ENCODE data around the gene COA7. TPM values are rescaled to one million over a fixed set of nuclear protein-coding genes. Genes with fewer than 3 reads are reported as not detected.
"Not testable (repeated sequence)": the region's sequence is repeated elsewhere in the genome, so short reads cannot be mapped to it uniquely, and the experiment has no call there.

The COA7 gene
- total RNA-seq, 1 experiment from 2014 or later: 13.0 TPM

DNA sequence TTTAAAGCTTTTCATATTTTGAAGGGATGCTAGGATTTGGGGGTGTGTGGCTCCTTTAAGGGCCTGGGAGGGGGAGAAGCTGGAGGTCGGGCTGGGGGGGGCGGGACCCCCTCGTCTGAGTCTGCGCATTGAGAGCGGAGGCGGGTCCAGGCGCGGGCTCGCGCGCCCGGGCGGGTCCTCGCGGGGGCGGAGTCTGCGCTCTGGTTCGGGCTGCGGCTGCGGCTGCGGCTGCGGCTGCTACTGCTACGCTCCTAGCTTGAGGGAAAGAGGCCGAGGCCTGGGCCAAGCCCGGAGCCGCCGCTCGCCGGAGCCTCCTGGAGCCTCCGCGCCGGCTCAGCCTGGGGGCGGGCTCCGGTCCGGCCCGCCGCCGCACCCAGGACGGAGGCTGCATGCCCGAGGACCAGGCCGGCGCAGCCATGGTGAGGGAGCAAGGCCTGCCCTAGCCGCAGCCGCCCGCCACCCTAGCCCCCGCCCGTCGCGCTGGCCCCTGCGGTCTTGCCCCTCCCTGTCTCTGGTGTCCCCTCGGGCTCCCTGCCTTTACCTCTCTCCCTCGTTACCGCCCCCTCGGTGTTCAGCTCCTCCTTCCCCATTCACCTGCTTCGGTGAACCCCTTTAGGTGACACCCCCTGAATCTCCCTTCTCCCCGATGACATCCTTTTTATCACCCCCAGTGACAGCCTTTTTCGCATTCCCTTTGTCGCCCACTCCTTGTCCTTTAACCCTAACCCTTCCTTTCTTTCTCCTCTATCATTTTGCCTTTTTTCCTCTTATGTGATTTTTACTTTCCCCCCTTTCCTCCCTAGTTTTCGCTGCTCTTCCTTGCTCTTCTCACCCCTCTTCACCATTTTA, 28.3 kb upstream of the COA7 start, which contains the start of gene ZYG11B:
Gene ZYG11B (plus strand): TSS at position 189 of the 849 bp plus-strand sequence. CDS start 201 bp downstream, at position 390.
- intact Hi-C loops (cut with micrococcal nuclease): loop anchor here (2.0 kb wide), 1 partner anchor 24 kb away; no protein-coding TSS in a partner anchor
- Histone ChIP-seq H3K79me2 (ENCODE audit: low read length) (peaks cover 49% of the 10 kb centered on the region), H2AFZ (ENCODE audit: low read length) (peak within 1 kb of the TSS; percentile 100), H3K9me3 (ENCODE audit: low read length) (no peaks in the 10 kb centered on the region), H3K9ac (ENCODE audit: low read length) (peak within 1 kb of the TSS; percentile 85), H3K27me3 (ENCODE audit: low read length) (no peaks in the 10 kb centered on the region), H3K27ac (ENCODE audit: low read length) (no peak within 1 kb of the TSS), H3K4me3 (ENCODE audit: low read length) (peak within 1 kb of the TSS; percentile 90), H3K9me2 (replicated peaks; ENCODE audit: low read length) (no peaks in the 10 kb centered on the region), H3F3A (ENCODE audit: low read length, unreplicated experiment) (no peaks in the 10 kb centered on the region), H3K36me3 (ENCODE audit: low read depth, low read length) (no peaks in the 10 kb centered on the region), H4K20me1 (ENCODE audit: low read length) (no peaks in the 10 kb centered on the region), H3K4me1 (ENCODE audit: insufficient read depth, low read length) (peaks cover 17% of the 10 kb centered on the region), H3K4me2 (ENCODE audit: low read length) (peak within 1 kb of the TSS; percentile 98)
- ChIA-PET POLR2A (ENCODE audit: unreplicated experiment) (interaction anchor here (0.6 kb wide), 3 partner anchors 199 to 755 kb away, joined by 3 to 4 read pairs (median 3); partner anchors contain the start of gene SCP2), CTCF (no interaction called here)
- ATAC-seq (peak; percentile 93), DNase-seq (peak; percentile 83)
- BruUV-seq (replicated peaks): no TSS peak
- TF ChIP-seq EZH2phosphoT487 (IDR thresholded peaks at IDR 0.05; ENCODE audit: borderline replicate concordance, low read length) (no peak), EZH2 (IDR thresholded peaks at IDR 0.05; ENCODE audit: low read length, unreplicated experiment) (no peak)
- TF ChIP-seq, protein P1, sequence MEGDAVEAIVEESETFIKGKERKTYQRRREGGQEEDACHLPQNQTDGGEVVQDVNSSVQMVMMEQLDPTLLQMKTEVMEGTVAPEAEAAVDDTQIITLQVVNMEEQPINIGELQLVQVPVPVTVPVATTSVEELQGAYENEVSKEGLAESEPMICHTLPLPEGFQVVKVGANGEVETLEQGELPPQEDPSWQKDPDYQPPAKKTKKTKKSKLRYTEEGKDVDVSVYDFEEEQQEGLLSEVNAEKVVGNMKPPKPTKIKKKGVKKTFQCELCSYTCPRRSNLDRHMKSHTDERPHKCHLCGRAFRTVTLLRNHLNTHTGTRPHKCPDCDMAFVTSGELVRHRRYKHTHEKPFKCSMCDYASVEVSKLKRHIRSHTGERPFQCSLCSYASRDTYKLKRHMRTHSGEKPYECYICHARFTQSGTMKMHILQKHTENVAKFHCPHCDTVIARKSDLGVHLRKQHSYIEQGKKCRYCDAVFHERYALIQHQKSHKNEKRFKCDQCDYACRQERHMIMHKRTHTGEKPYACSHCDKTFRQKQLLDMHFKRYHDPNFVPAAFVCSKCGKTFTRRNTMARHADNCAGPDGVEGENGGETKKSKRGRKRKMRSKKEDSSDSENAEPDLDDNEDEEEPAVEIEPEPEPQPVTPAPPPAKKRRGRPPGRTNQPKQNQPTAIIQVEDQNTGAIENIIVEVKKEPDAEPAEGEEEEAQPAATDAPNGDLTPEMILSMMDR (conservative IDR thresholded peaks at IDR 0.05; ENCODE audit: low read depth, low read length): no peak

DNA sequence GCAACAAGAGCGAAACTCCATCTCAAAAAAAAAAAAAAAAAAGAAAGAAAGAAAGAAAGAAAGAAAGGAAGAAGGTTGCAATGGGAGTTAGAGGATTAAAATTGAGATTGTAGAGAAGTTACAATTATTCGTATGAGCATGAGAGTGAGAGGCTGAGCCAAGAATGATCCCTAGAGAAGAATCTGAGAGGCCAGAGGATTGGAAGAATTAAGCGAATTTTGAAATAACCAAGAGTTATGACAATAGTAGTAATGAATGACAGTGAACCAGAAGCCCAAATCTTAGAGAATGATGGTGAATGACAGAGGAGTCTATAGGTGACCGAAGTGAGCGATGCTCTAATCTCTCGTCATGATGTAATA, 27.7 kb upstream of the COA7 start:
- Histone ChIP-seq H3K9me2 (replicated peaks; ENCODE audit: low read length) (no peaks in the 10 kb centered on the region), H3K4me2 (ENCODE audit: low read length) (peak overlapping the region; percentile 95), H3K27me3 (ENCODE audit: low read length) (no peaks in the 10 kb centered on the region), H3K27ac (ENCODE audit: low read length) (no peak overlapping the region), H2AFZ (ENCODE audit: low read length) (peak overlapping the region; percentile 100), H3K9me3 (ENCODE audit: low read length) (no peaks in the 10 kb centered on the region), H3K36me3 (ENCODE audit: low read depth, low read length) (no peaks in the 10 kb centered on the region), H3K9ac (ENCODE audit: low read length) (peak overlapping the region; percentile 19; the same call in 1 of the 2 replicates), H3K79me2 (ENCODE audit: low read length) (peaks cover 45% of the 10 kb centered on the region), H4K20me1 (ENCODE audit: low read length) (no peaks in the 10 kb centered on the region), H3K4me3 (ENCODE audit: low read length) (peak overlapping the region; percentile 72), H3F3A (ENCODE audit: low read length, unreplicated experiment) (no peaks in the 10 kb centered on the region), H3K4me1 (ENCODE audit: insufficient read depth, low read length) (peaks cover 17% of the 10 kb centered on the region)
- CTCF ChIA-PET: no interaction called here
- no peak for DNase-seq
- TF ChIP-seq EZH2 (IDR thresholded peaks at IDR 0.05; ENCODE audit: low read length, unreplicated experiment) (no peak), EZH2phosphoT487 (IDR thresholded peaks at IDR 0.05; ENCODE audit: borderline replicate concordance, low read length) (no peak)
- TF ChIP-seq, protein P1 (conservative IDR thresholded peaks at IDR 0.05; ENCODE audit: low read depth, low read length): no peak
- intact Hi-C loops (cut with micrococcal nuclease): loop anchor here (2.0 kb wide), 1 partner anchor 23 kb away; no protein-coding TSS in a partner anchor
- BruUV-seq (replicated peaks): no TSS peak
- POLR2A ChIA-PET (ENCODE audit: unreplicated experiment): interaction anchor here (0.6 kb wide), 2 partner anchors 199 to 201 kb away, joined by 3 to 4 read pairs; partner anchors contain the start of gene SCP2
- no peak for ATAC-seq

DNA sequence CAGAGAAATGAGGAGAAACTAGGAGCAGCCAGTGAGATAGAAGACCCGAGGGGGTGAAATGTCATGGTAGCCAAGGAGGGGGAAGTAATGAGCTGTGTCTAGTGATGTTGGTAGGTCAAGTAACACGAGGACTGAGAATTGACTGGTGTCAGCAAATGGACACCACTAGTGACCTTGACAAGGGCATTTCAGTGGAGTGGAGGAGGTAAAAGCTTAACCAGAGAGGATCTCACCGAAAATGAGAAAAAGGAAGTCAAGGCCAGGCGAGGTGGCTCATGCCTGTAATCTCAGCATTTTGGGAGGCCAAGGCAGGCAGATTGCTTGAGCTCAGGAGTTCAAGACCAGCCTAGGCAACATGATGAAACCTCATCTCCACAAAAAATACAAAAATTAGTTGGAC, 25.1 kb upstream of the COA7 start:
- Histone ChIP-seq H3K79me2 (ENCODE audit: low read length) (peaks cover 19% of the 10 kb centered on the region), H3K36me3 (ENCODE audit: low read depth, low read length) (no peaks in the 10 kb centered on the region), H3K4me3 (ENCODE audit: low read length) (no peak overlapping the region), H3F3A (ENCODE audit: low read length, unreplicated experiment) (no peaks in the 10 kb centered on the region), H2AFZ (ENCODE audit: low read length) (no peak overlapping the region), H3K9me2 (replicated peaks; ENCODE audit: low read length) (no peaks in the 10 kb centered on the region), H3K4me2 (ENCODE audit: low read length) (no peak overlapping the region), H3K9me3 (ENCODE audit: low read length) (no peaks in the 10 kb centered on the region), H4K20me1 (ENCODE audit: low read length) (no peaks in the 10 kb centered on the region), H3K27ac (ENCODE audit: low read length) (no peak overlapping the region), H3K4me1 (ENCODE audit: insufficient read depth, low read length) (peaks cover 15% of the 10 kb centered on the region), H3K27me3 (ENCODE audit: low read length) (no peaks in the 10 kb centered on the region), H3K9ac (ENCODE audit: low read length) (no peak overlapping the region)
- ATAC-seq (no peak), DNase-seq (no peak)
- ChIA-PET POLR2A (ENCODE audit: unreplicated experiment) (no interaction called here), CTCF (no interaction called here)
- TF ChIP-seq, protein P1 (conservative IDR thresholded peaks at IDR 0.05; ENCODE audit: low read depth, low read length): no peak
- BruUV-seq (replicated peaks): no TSS peak
- intact Hi-C loops (cut with micrococcal nuclease): no loop called here

DNA sequence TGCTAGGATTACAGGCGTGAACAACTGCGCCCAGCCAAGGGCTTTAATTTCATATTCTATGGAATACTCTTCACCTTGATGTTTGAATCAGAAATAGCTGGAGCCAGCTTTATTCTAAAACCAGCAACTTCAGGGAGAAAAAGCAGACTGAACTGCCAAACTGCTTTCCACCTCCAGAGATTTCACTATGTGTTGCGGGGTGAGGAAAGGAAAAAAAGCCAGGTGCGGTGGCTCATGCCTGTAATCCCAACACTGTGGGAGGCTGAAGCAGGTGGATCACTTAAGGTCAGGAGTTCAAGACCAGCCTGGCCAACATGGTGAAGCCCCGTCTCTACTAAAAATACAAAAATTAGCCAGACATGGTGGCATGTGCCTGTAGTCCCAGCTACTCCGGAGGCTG, 17.1 kb upstream of the COA7 start:
- not testable (repeated sequence) for BruUV-seq (replicated peaks)

More for the DNA sequence above, 17.1 kb upstream of the COA7 start:
- H4K20me1 ChIP-seq (ENCODE audit: low read length); H3F3A ChIP-seq (ENCODE audit: low read length, unreplicated experiment); POLR2A ChIA-PET (ENCODE audit: unreplicated experiment); H3K79me2 ChIP-seq (ENCODE audit: low read length); DNase-seq; H2AFZ ChIP-seq (ENCODE audit: low read length); H3K9me3 ChIP-seq (ENCODE audit: low read length); H3K36me3 ChIP-seq (ENCODE audit: low read depth, low read length); H3K27ac ChIP-seq (ENCODE audit: low read length); CTCF ChIA-PET; ATAC-seq; H3K27me3 ChIP-seq (ENCODE audit: low read length); H3K9me2 ChIP-seq (replicated peaks; ENCODE audit: low read length); H3K4me3 ChIP-seq (ENCODE audit: low read length); intact Hi-C loops (cut with micrococcal nuclease); H3K4me1 ChIP-seq (ENCODE audit: insufficient read depth, low read length); H3K9ac ChIP-seq (ENCODE audit: low read length); H3K4me2 ChIP-seq (ENCODE audit: low read length): not testable (repeated sequence)
